CD4-positive, alpha-beta T cell (primary cell): ENCODE results near the gene RPS27L. TPM values are rescaled to one million over a fixed set of nuclear protein-coding genes. Genes with fewer than 3 reads are reported as not detected.
A peak's percentile ranks its signal among the peaks of the same experiment; 100 is the strongest.

Experiments used
- ATAC-seq: fragments of 200-7000 bp; cut with Tn5 transposase; one replicate; pipeline ENCODE4 v1.10.0; 2022; ENCODE audit warnings: mild to moderate bottlenecking; ENCODE audit not compliant: poor library complexity
- CTCF ChIA-PET: fragments of 350-600 bp; sonication (Branson Sonifier 250); formaldehyde crosslinking; loops from one replicate; lab custom pipeline; 2021; ENCODE audit warnings: antibody characterized with exemption, inconsistent platforms; lab: Charles Lee
- POLR2A ChIA-PET: fragments of 350-600 bp; sonication (Branson Sonifier 250); formaldehyde crosslinking; loops from one replicate; lab custom pipeline; 2021; ENCODE audit warnings: antibody characterized with exemption, inconsistent platforms; lab: Charles Lee
- DNase-seq, 14 experiments: peaks; one replicate each; pipeline ENCODE4 v3.0.0-alpha.2; 2013 to 2020; ENCODE audit warnings: mixed read lengths in 2 of 14
- H3K27ac ChIP-seq, 2 donors: one replicate each; pipeline versions ENCODE4 v1.5.1 to v1.7.0; 2013; ENCODE audit warnings: low read length in 2 of 2, low read depth in 1 of 2, mild to moderate bottlenecking in 1 of 2
- H3K27me3 ChIP-seq, 2 experiments: 1 replicate in 1 of 2; 2 replicates in 1 of 2; pipeline versions ENCODE4 v1.6.1 to v1.7.0; 2013; ENCODE audit warnings: low read length in 2 of 2, control low read depth in 1 of 2, mild to moderate bottlenecking in 1 of 2, moderate library complexity in 1 of 2; ENCODE audit not compliant: insufficient read depth in 2 of 2, control insufficient read depth in 1 of 2
- H3K36me3 ChIP-seq: one replicate; pipeline ENCODE4 v1.6.1; 2013; ENCODE audit warnings: low read length, control low read depth; ENCODE audit not compliant: insufficient read depth
- H3K4me1 ChIP-seq: one replicate; pipeline ENCODE4 v1.6.1; 2013; ENCODE audit warnings: low read length, control low read depth; ENCODE audit not compliant: insufficient read depth
- H3K4me3 ChIP-seq: one replicate; pipeline ENCODE4 v1.5.1; 2013; ENCODE audit warnings: mild to moderate bottlenecking, low read length, moderate library complexity
- H3K9me3 ChIP-seq, 2 experiments: 1 replicate in 1 of 2; 2 replicates in 1 of 2; pipeline versions ENCODE4 v1.6.1 to v1.7.0; 2013; ENCODE audit warnings: low read length in 2 of 2, mild to moderate bottlenecking in 2 of 2, control low read depth in 1 of 2, moderate library complexity in 1 of 2; ENCODE audit not compliant: control insufficient read depth in 1 of 2, insufficient read depth in 1 of 2
- H3K27ac Mint-ChIP-seq: one replicate; pipeline ENCODE4 v1.8.0; 2020; ENCODE audit warnings: mixed read lengths
- H3K27me3 Mint-ChIP-seq: one replicate; pipeline ENCODE4 v1.8.0; 2021; ENCODE audit warnings: mixed read lengths
- H3K36me3 Mint-ChIP-seq: one replicate; pipeline ENCODE4 v1.8.0; 2021; ENCODE audit warnings: low read depth, mixed read lengths
- H3K4me1 Mint-ChIP-seq: one replicate; pipeline ENCODE4 v1.8.0; 2021; ENCODE audit warnings: low read depth, mixed read lengths
- H3K4me3 Mint-ChIP-seq: one replicate; pipeline ENCODE4 v1.8.0; 2020; ENCODE audit warnings: mild to moderate bottlenecking, mixed read lengths
- H3K9me3 Mint-ChIP-seq: one replicate; pipeline ENCODE4 v1.8.0; 2020; ENCODE audit warnings: mixed read lengths
- intact Hi-C, 2 experiments: fragments of 100-400 bp; cut with DNase I in 1 of 2; cut with micrococcal nuclease in 1 of 2; formaldehyde crosslinking; loops; one replicate each; pipeline versions ENCODE4 v1.15.1 to v1.9.0; 2023 to 2025; cut with DNase I, micrococcal nuclease
- total RNA-seq, 174 experiments: library from RNA in 2 of 174; stranded (reverse) in 2 of 174; gene quantifications; one replicate each; pipeline ENCODE4 v1.2.3 and lab custom pipeline; 2021 to 2026
- TF ChIP-seq, protein P1 (sequence below): fragments of 200-600 bp; IDR thresholded peaks from one replicate; pipeline ENCODE4 v1.8.0; 2022; ENCODE audit warnings: antibody characterized with exemption, mild to moderate bottlenecking

The RPS27L gene
- total RNA-seq, 2 experiments from 2014 or later: 40.0 to 43.1 TPM

DNA sequence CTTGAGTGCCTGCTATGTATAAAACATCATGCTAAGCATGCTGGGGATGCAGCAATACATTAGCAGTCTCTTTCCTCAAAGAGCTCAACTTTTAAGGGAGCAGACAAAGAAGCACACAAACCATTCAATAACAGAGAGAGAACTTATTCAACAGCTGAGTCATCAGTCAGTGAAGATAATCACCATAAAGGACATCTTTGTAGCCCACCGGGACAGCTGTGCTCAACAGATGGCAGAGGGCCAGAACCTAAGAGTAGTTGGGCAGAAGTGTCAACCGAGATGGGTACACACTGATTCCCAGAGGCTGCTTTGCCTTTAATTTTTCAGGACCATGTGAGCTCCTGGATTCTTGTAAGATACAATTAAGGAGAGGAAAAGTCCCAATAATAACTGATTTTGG, 27.9 kb upstream of the RPS27L start:
- no peaks in the 10 kb centered on the region for H3K9me3 ChIP-seq
- Mint-ChIP-seq H3K4me1 (peaks cover 16% of the 10 kb centered on the region), H3K36me3 (peaks cover 6% of the 10 kb centered on the region), H3K4me3 (peak overlapping the region; percentile 22), H3K27ac (no peak overlapping the region), H3K27me3 (no peaks in the 10 kb centered on the region), H3K9me3 (no peaks in the 10 kb centered on the region)
- ChIA-PET CTCF (interaction anchor here (0.8 to 1.1 kb wide), 2 partner anchors 11 to 47 kb away, joined by 3 read pairs; no protein-coding TSS in a partner anchor), POLR2A (interaction anchor here (1.3 kb wide), 1 partner anchor 218 kb away, joined by 3 read pairs; no protein-coding TSS in a partner anchor)
- no peak overlapping the region for H3K27ac ChIP-seq
- H3K27me3 ChIP-seq: no peaks in the 10 kb centered on the region
- ATAC-seq: no peak
- intact Hi-C loops: loop anchor here in 1 of 2 experiments (10.0 kb wide), 1 partner anchor 910 kb away; the partner anchor contains the start of genes CIAO2A and SNX1
- DNase-seq: no peak
- H3K36me3 ChIP-seq: no peaks in the 10 kb centered on the region
- H3K4me1 ChIP-seq: peaks cover 6% of the 10 kb centered on the region
- TF ChIP-seq, protein P1, sequence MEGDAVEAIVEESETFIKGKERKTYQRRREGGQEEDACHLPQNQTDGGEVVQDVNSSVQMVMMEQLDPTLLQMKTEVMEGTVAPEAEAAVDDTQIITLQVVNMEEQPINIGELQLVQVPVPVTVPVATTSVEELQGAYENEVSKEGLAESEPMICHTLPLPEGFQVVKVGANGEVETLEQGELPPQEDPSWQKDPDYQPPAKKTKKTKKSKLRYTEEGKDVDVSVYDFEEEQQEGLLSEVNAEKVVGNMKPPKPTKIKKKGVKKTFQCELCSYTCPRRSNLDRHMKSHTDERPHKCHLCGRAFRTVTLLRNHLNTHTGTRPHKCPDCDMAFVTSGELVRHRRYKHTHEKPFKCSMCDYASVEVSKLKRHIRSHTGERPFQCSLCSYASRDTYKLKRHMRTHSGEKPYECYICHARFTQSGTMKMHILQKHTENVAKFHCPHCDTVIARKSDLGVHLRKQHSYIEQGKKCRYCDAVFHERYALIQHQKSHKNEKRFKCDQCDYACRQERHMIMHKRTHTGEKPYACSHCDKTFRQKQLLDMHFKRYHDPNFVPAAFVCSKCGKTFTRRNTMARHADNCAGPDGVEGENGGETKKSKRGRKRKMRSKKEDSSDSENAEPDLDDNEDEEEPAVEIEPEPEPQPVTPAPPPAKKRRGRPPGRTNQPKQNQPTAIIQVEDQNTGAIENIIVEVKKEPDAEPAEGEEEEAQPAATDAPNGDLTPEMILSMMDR: no peak
- H3K4me3 ChIP-seq: no peak overlapping the region

DNA sequence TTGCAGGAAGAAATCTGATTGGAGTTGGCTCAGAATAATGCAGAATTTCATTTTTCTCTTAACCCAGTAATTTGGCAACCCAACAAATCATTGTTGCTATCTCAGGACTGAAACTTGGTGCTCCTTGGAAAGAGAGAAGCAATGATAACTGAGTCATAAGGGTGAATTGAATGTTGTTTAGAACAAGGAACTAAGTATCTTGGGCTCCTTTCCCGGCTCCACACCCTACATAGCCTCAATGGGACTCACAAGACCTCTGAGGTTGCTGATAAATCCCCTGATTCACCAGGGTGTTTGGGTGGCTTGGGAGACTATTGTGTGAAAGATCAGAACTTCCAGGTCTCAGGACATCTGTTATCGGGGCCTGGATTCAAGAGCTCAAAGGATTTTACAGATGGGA, 24.4 kb upstream of the RPS27L start:
- Mint-ChIP-seq H3K4me3 (no peak overlapping the region), H3K27ac (no peak overlapping the region), H3K36me3 (no peaks in the 10 kb centered on the region), H3K9me3 (no peaks in the 10 kb centered on the region), H3K4me1 (no peaks in the 10 kb centered on the region), H3K27me3 (no peaks in the 10 kb centered on the region)
- ATAC-seq (no peak), DNase-seq (no peak)
- ChIA-PET CTCF (no interaction called here), POLR2A (no interaction called here)
- Histone ChIP-seq H3K27ac (no peak overlapping the region), H3K36me3 (no peaks in the 10 kb centered on the region), H3K4me1 (no peaks in the 10 kb centered on the region), H3K9me3 (no peaks in the 10 kb centered on the region), H3K4me3 (no peak overlapping the region), H3K27me3 (no peaks in the 10 kb centered on the region)
- TF ChIP-seq, protein P1: no peak
- intact Hi-C loops: loop anchor here (5.0 to 10.0 kb wide), 2 partner anchors 221 to 913 kb away; partner anchors contain the start of genes CIAO2A (in 1 of the 2) and SNX1 (in 1 of the 2)

GRCh38 chr15:63180746-63181145, 23.5 kb upstream of the RPS27L start:
- H3K27ac ChIP-seq: no peak overlapping the region
- H3K36me3 ChIP-seq: no peaks in the 10 kb centered on the region
- no peaks in the 10 kb centered on the region for H3K9me3 ChIP-seq
- TF ChIP-seq, protein P1: no peak
- no peak for DNase-seq
- ChIA-PET CTCF (interaction anchor here (1.1 kb wide), 1 partner anchor 34 kb away, joined by 3 read pairs; no protein-coding TSS in a partner anchor), POLR2A (interaction anchor here (2.2 kb wide), 1 partner anchor 11 kb away, joined by 7 read pairs; no protein-coding TSS in a partner anchor)
- Mint-ChIP-seq H3K27me3 (no peaks in the 10 kb centered on the region), H3K27ac (no peak overlapping the region), H3K4me3 (no peak overlapping the region), H3K4me1 (no peaks in the 10 kb centered on the region), H3K9me3 (no peaks in the 10 kb centered on the region), H3K36me3 (no peaks in the 10 kb centered on the region)
- no peak overlapping the region for H3K4me3 ChIP-seq
- H3K27me3 ChIP-seq: no peaks in the 10 kb centered on the region
- no peak for ATAC-seq
- intact Hi-C loops: loop anchor here (5.0 to 10.0 kb wide), 2 partner anchors 222 to 914 kb away; partner anchors contain the start of genes CIAO2A (in 1 of the 2) and SNX1 (in 1 of the 2)
- H3K4me1 ChIP-seq: no peaks in the 10 kb centered on the region
